Measurements from ENCODE around the gene CNMD. TPM values are rescaled to one million over a fixed set of nuclear protein-coding genes. Genes with fewer than 3 reads are reported as not detected.

The CNMD gene
- not detected for total RNA-seq

GRCh38 chr13:52739468-52740071 is at the start of gene CNMD:
CNMD (minus strand) TSS chr13:52739820; CDS start chr13:52739701, 119 bp downstream.
- H3K36me3 Mint-ChIP-seq (ENCODE audit: low read depth) = no peaks in the 10 kb centered on the region
- peak within 1 kb of the TSS; percentile 24 for H3K4me3 Mint-ChIP-seq
- ChIA-PET CTCF (no interaction called here), POLR2A (no interaction called here)
- peaks cover 5% of the 10 kb centered on the region for H3K4me1 Mint-ChIP-seq
- H3K27me3 Mint-ChIP-seq = peaks cover 49% of the 10 kb centered on the region
- H3K27ac Mint-ChIP-seq = no peak within 1 kb of the TSS
- H3K9me3 Mint-ChIP-seq (ENCODE audit: low read depth) = no peaks in the 10 kb centered on the region
- no peak for ATAC-seq
- no peak for DNase-seq
- intact Hi-C loops (cut with DNase I, micrococcal nuclease) = loop anchor here in 1 of 2 experiments (5.0 kb wide), 1 partner anchor 108 kb away; the partner anchor contains the start of gene PCDH8

- Mint-ChIP-seq H3K27me3 (peaks cover 4% of the 10 kb centered on the region), H3K27ac (no peak overlapping the region), H3K36me3 (ENCODE audit: low read depth) (no peaks in the 10 kb centered on the region), H3K4me3 (no peak overlapping the region), H3K9me3 (ENCODE audit: low read depth) (no peaks in the 10 kb centered on the region), H3K4me1 (no peaks in the 10 kb centered on the region)
- POLR2A ChIA-PET = no interaction called here
- DNase-seq (no peak), ATAC-seq (no peak)
- intact Hi-C loops (cut with DNase I, micrococcal nuclease) = no loop called here
- CTCF ChIA-PET = interaction anchor here (0.8 kb wide), 1 partner anchor 58 kb away, joined by 3 read pairs; no protein-coding TSS in a partner anchor
Measured at GRCh38 chr13:52788011-52788410, 48.4 kb upstream of the CNMD start.

- CTCF ChIA-PET = no interaction called here
- peaks cover 4% of the 10 kb centered on the region for H3K27me3 Mint-ChIP-seq
- H3K4me3 Mint-ChIP-seq = no peak overlapping the region
- intact Hi-C loops (cut with DNase I, micrococcal nuclease) = no loop called here
- DNase-seq = no peak
- H3K9me3 Mint-ChIP-seq (ENCODE audit: low read depth) = no peaks in the 10 kb centered on the region
- POLR2A ChIA-PET = no interaction called here
- H3K4me1 Mint-ChIP-seq = no peaks in the 10 kb centered on the region
- ATAC-seq = no peak
- no peak overlapping the region for H3K27ac Mint-ChIP-seq
- no peaks in the 10 kb centered on the region for H3K36me3 Mint-ChIP-seq (ENCODE audit: low read depth)
Measured at GRCh38 chr13:52787235-52787634, 47.6 kb upstream of the CNMD start.

GRCh38 chr13:52786766-52787165 is 47.1 kb upstream of the CNMD start:
- DNase-seq = no peak
- Mint-ChIP-seq H3K9me3 (ENCODE audit: low read depth) (no peaks in the 10 kb centered on the region), H3K27ac (no peak overlapping the region), H3K4me3 (no peak overlapping the region), H3K27me3 (peaks cover 4% of the 10 kb centered on the region), H3K4me1 (no peaks in the 10 kb centered on the region), H3K36me3 (ENCODE audit: low read depth) (no peaks in the 10 kb centered on the region)
- ChIA-PET POLR2A (no interaction called here), CTCF (interaction anchor here (0.6 kb wide), 1 partner anchor 788 kb away, joined by 3 read pairs; no protein-coding TSS in a partner anchor)
- intact Hi-C loops (cut with DNase I, micrococcal nuclease) = no loop called here
- no peak for ATAC-seq

- Mint-ChIP-seq H3K9me3 (ENCODE audit: low read depth) (no peaks in the 10 kb centered on the region), H3K36me3 (ENCODE audit: low read depth) (no peaks in the 10 kb centered on the region), H3K27ac (no peak overlapping the region), H3K4me1 (no peaks in the 10 kb centered on the region), H3K4me3 (no peak overlapping the region), H3K27me3 (peaks cover 4% of the 10 kb centered on the region)
- intact Hi-C loops (cut with DNase I, micrococcal nuclease) = no loop called here
- ChIA-PET POLR2A (no interaction called here), CTCF (no interaction called here)
- ATAC-seq (no peak), DNase-seq (no peak)
Measured at GRCh38 chr13:52785739-52786138, 46.1 kb upstream of the CNMD start.

- ChIA-PET CTCF (no interaction called here), POLR2A (no interaction called here)
- no peak for DNase-seq
- Mint-ChIP-seq H3K27ac (no peak overlapping the region), H3K27me3 (peaks cover 4% of the 10 kb centered on the region), H3K9me3 (ENCODE audit: low read depth) (no peaks in the 10 kb centered on the region), H3K4me1 (no peaks in the 10 kb centered on the region), H3K4me3 (no peak overlapping the region), H3K36me3 (ENCODE audit: low read depth) (no peaks in the 10 kb centered on the region)
- no peak for ATAC-seq
- intact Hi-C loops (cut with DNase I, micrococcal nuclease) = no loop called here
Measured at GRCh38 chr13:52784591-52785340, 45.1 kb upstream of the CNMD start.

- Mint-ChIP-seq H3K9me3 (ENCODE audit: low read depth) (no peaks in the 10 kb centered on the region), H3K4me3 (no peak overlapping the region), H3K36me3 (ENCODE audit: low read depth) (no peaks in the 10 kb centered on the region), H3K27ac (no peak overlapping the region), H3K4me1 (no peaks in the 10 kb centered on the region), H3K27me3 (peaks cover 4% of the 10 kb centered on the region)
- CTCF ChIA-PET = no interaction called here
- POLR2A ChIA-PET = no interaction called here
- intact Hi-C loops (cut with DNase I, micrococcal nuclease) = no loop called here
- no peak for DNase-seq
- no peak for ATAC-seq
Measured at GRCh38 chr13:52783943-52784342, 44.3 kb upstream of the CNMD start.

- Mint-ChIP-seq H3K9me3 (ENCODE audit: low read depth) (no peaks in the 10 kb centered on the region), H3K4me1 (no peaks in the 10 kb centered on the region), H3K36me3 (ENCODE audit: low read depth) (no peaks in the 10 kb centered on the region), H3K4me3 (no peak overlapping the region), H3K27ac (no peak overlapping the region), H3K27me3 (no peaks in the 10 kb centered on the region)
- ATAC-seq (no peak), DNase-seq (no peak)
- intact Hi-C loops (cut with DNase I, micrococcal nuclease) = no loop called here
- POLR2A ChIA-PET = no interaction called here
- CTCF ChIA-PET = interaction anchor here (0.7 kb wide), 1 partner anchor 185 kb away, joined by 3 read pairs; no protein-coding TSS in a partner anchor
Measured at GRCh38 chr13:52782471-52783448, 43.1 kb upstream of the CNMD start.

GRCh38 chr13:52780611-52781010 is 41.0 kb upstream of the CNMD start:
- Mint-ChIP-seq H3K36me3 (ENCODE audit: low read depth) (no peaks in the 10 kb centered on the region), H3K27me3 (peaks cover 4% of the 10 kb centered on the region), H3K9me3 (ENCODE audit: low read depth) (no peaks in the 10 kb centered on the region), H3K27ac (no peak overlapping the region), H3K4me3 (no peak overlapping the region), H3K4me1 (no peaks in the 10 kb centered on the region)
- DNase-seq (no peak), ATAC-seq (no peak)
- POLR2A ChIA-PET = no interaction called here
- CTCF ChIA-PET = no interaction called here
- intact Hi-C loops (cut with DNase I, micrococcal nuclease) = no loop called here

GRCh38 chr13:52780092-52780491 is 40.5 kb upstream of the CNMD start:
- no peak for DNase-seq
- peaks cover 8% of the 10 kb centered on the region for H3K27me3 Mint-ChIP-seq
- no peaks in the 10 kb centered on the region for H3K4me1 Mint-ChIP-seq
- intact Hi-C loops (cut with DNase I, micrococcal nuclease) = no loop called here
- H3K36me3 Mint-ChIP-seq (ENCODE audit: low read depth) = no peaks in the 10 kb centered on the region
- H3K27ac Mint-ChIP-seq = no peak overlapping the region
- POLR2A ChIA-PET = no interaction called here
- ATAC-seq = no peak
- H3K9me3 Mint-ChIP-seq (ENCODE audit: low read depth) = no peaks in the 10 kb centered on the region
- CTCF ChIA-PET = interaction anchor here (0.8 kb wide), 1 partner anchor 70 kb away, joined by 3 read pairs; no protein-coding TSS in a partner anchor
- H3K4me3 Mint-ChIP-seq = no peak overlapping the region

GRCh38 chr13:52779103-52779502 is 39.5 kb upstream of the CNMD start:
- no peak overlapping the region for H3K27ac Mint-ChIP-seq

More at GRCh38 chr13:52779103-52779502, 39.5 kb upstream of the CNMD start:
- DNase-seq (no peak), ATAC-seq (no peak)
- intact Hi-C loops (cut with DNase I, micrococcal nuclease) = no loop called here
- ChIA-PET POLR2A (no interaction called here), CTCF (interaction anchor here (1.3 kb wide), 1 partner anchor 25 kb away, joined by 3 read pairs; no protein-coding TSS in a partner anchor)
- no peaks in the 10 kb centered on the region for H3K36me3 Mint-ChIP-seq (ENCODE audit: low read depth)
- H3K4me3 Mint-ChIP-seq = no peak overlapping the region
- H3K9me3 Mint-ChIP-seq (ENCODE audit: low read depth) = no peaks in the 10 kb centered on the region
- H3K4me1 Mint-ChIP-seq = no peaks in the 10 kb centered on the region
- peaks cover 8% of the 10 kb centered on the region for H3K27me3 Mint-ChIP-seq

Measured in activated CD4-positive, alpha-beta T cell treated with anti-CD3 and anti-CD28 coated beads for 36 hours (primary cell).